Activated CD4-positive, alpha-beta T cell treated with anti-CD3 and anti-CD28 coated beads, Interleukin-2, amount 50 U/mL, for 1 hour (primary cell): Measurements from ENCODE around the gene PRKG1.

Source experiments
- DNase-seq: peaks from one replicate; pipeline ENCODE4 v3.0.0-alpha.2; 2020

Gene PRKG1

DNA sequence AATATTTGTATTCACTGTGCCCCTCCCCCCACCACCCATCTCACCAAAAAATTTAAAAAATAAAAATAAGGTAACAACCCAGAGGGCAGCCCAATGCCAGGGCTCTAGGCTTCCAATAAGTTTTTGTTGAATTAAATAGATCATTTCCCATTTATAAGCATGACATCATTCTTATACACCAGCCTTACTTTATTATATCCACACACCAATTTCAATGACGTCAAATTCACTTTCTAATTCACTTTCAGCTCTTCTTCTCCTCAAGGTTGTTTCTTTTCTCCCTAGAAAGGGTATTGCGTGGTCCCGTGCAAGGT, 1238.6 kb downstream of the PRKG1 start:
- DNase-seq: no peak

GRCh38 chr10:52313256-52313932, 1239.1 kb downstream of the PRKG1 start:
- no peak for DNase-seq

DNA sequence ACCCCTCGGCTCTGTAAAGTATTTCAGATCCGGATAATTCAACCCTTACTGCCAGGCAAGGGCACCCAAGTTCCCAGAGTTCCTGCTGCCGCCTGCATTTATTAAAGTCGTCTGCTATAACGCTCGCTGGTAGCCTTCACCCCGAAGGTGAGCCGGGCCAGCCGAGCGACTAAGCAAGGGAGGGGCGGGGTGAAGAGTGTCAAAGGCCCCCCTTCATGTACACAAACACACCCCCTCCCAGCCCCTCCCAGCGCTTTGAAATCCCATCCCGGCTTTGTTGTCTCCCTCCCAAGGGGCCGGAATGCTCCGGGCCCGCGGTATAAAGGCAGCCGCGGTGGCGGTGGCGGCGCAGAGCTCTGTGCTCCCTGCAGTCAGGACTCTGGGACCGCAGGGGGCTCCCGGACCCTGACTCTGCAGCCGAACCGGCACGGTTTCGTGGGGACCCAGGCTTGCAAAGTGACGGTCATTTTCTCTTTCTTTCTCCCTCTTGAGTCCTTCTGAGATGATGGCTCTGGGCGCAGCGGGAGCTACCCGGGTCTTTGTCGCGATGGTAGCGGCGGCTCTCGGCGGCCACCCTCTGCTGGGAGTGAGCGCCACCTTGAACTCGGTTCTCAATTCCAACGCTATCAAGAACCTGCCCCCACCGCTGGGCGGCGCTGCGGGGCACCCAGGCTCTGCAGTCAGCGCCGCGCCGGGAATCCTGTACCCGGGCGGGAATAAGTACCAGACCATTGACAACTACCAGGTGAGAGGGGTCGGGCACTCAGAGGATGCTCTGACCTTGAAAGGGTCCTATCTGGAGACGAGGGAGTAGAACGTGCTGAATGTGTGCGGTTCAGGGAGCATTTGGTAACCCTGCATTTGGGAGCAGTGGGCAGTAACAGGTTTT, 1239.9 kb downstream of the PRKG1 start, which contains the start of gene DKK1:
Gene DKK1 (plus strand): TSS at position 349 of the 889 bp plus-strand sequence. CDS start 154 bp downstream, at position 503.
- no peak for DNase-seq

DNA sequence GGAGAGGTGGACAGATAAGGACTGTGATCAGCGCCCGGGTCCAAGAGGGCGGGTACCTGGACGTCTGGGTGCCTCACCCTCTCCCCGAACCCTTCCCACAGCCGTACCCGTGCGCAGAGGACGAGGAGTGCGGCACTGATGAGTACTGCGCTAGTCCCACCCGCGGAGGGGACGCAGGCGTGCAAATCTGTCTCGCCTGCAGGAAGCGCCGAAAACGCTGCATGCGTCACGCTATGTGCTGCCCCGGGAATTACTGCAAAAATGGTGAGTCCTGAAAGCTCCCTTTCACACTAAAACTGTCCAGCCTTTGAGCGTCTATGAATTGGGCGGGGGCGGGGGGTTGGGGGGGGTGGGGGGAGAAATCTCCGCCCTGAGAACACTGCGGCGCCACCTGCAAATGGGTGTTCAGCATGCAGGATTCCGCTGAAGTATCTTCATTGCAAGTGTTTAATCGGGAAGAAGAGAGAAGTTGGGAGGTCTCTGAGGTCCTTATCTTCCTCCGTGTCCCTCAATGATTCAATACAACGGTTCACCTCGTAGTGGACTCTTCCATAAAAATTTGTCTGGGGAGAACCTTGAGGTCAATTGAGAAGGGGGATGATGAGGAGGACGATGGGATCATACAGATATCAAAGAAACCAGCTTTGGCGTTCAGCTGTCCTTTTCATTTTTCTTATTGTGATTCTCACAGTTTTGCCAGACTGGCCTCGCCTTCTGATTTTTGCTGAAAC, 1240.7 kb downstream of the PRKG1 start:
- no peak for DNase-seq

- no peak for DNase-seq
Observed at GRCh38 chr10:52316001-52316400, 1241.7 kb downstream of the PRKG1 start.

- DNase-seq: no peak
Observed at GRCh38 chr10:52316500-52316899, 1242.2 kb downstream of the PRKG1 start.

DNA sequence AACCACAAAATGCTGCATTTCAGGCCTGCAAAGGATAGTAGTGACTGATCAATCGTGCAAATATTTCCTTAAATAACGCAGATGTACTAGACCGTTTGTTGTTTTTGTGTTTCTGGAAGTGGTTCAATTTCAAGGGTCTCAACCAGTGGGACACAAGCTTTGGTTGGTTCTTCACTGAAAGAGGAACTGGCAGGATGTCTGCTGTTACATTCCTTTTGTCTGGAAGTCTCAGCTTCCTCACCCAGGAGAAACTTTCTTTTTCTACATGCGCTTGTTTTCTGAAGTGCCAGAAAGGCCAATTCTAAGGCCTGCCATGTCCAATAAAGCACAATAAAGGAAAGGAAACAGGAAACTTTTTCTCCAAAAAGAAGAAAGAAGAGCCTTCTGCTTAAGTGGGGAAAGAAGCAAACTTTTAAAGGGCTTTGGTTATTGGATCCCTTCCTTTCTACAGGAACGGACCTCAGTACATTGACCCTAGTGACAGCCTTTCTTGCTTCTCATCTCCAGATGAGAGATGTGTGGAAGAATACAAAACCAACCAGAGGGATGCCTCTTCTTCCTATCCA, 1243.9 kb downstream of the PRKG1 start:
- no peak for DNase-seq

DNA sequence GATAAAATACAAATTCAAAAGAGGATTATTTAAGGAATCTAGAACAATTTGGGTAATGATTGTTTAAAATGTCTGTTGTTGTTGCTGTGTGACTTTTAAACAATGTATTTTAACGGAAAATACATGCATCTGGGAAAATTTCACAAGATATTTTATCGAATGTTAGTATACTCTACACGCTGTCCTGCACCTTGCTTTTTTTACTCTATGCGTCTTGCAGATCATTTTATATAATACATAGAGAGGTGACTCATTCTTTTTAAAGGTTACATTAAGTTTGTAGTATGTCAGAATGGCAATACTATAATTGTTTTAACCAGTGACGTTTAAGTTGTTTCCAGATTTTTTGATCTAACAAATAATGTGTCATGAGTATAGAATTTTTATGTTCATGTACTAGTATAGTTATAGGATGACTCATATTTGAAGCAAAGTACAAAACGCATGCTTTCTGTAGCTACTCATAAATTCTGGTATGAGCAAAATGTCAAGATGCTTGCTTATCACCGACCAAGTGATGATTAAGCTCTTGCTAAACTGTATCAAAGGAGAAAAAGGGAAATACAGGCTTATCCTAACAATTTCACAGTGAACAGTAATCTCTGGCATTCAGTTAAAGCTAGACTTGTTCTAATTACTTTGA, 1244.7 kb downstream of the PRKG1 start:
- no peak for DNase-seq

- DNase-seq: no peak
Observed at GRCh38 chr10:52319926-52320325, 1245.6 kb downstream of the PRKG1 start.

- DNase-seq: no peak
Observed at GRCh38 chr10:52322323-52322722, 1248.0 kb downstream of the PRKG1 start.

GRCh38 chr10:52322936-52323335, 1248.6 kb downstream of the PRKG1 start:
- DNase-seq: no peak

GRCh38 chr10:52326382-52326781, 1252.1 kb downstream of the PRKG1 start:
- no peak for DNase-seq

DNA sequence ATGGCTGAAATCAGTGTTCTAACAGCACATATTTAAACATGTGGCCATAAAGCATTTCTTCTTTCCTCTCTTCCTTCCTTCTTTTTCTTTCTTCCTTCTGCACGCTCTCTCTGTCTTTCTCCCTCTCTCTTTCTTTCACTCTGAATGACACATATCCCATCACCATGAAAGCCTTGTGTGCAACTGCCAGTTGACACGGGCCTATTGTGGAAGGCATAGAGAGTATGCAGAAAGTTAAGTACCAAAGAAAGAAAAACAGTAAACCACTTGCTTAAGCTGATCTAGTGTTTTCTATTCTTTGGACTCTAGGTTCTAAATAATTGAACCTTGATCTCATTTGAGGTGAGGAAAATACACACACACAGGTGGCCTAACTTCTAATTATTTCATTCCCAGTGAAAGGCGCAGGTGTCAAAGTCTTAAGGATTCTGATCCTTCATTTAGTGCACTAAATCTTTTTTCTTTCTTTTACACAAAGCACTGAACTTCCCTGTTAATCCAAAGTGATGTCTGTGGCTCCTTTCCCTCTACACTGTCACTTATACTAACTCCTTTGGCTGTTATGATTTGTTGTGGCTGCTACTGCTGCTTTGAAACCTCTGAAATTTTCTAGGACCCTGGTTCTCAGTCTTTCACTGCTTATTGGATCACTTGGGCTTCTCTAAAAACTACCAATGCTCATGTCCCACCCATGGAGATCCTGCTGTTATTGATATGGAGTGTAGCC, 1257.5 kb downstream of the PRKG1 start:
- no peak for DNase-seq

DNA sequence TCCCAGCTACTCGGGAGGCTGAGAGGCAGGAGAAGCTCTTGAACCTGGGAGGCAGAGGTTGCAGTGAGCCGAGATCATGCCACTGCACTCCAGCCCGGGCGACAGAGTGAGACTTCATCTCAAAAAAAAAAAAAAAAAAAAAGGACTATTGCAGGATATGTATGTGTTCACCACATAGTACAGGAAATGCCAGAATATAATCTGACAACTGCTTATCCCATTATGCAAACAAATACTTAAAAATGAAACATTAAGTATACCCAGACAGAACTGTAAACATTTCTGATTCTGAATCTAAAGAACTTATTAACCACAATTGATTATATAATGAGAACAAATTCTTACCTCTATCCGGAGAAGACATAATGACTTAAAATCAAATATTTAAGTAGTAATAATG, 1258.5 kb downstream of the PRKG1 start:
- no peak for DNase-seq

GRCh38 chr10:52334595-52334994, 1260.3 kb downstream of the PRKG1 start:
- DNase-seq: no peak

- DNase-seq: no peak
Observed at GRCh38 chr10:52335665-52336064, 1261.4 kb downstream of the PRKG1 start.

- DNase-seq: no peak
Observed at GRCh38 chr10:52337225-52337624, 1262.9 kb downstream of the PRKG1 start.

- no peak for DNase-seq
Observed at GRCh38 chr10:52343439-52343838, 1269.2 kb downstream of the PRKG1 start.

- DNase-seq: no peak
Observed at GRCh38 chr10:52346394-52347326, 1272.4 kb downstream of the PRKG1 start.

GRCh38 chr10:52347327-52347667, 1273.0 kb downstream of the PRKG1 start:
- no peak for DNase-seq
